HG03280 (cell line): ENCODE data around the gene PACRG.

Source experiments
- ATAC-seq: cut with Tn5 transposase; IDR thresholded peaks from one replicate; pipeline ENCODE4 v1.9.1; 2021; ENCODE audit warnings: mild to moderate bottlenecking, moderate library complexity; ENCODE audit not compliant: unreplicated experiment

The PACRG gene

GRCh38 chr6:162862462-162862861 is 134.7 kb downstream of the PACRG start:
- no peak for ATAC-seq

GRCh38 chr6:162862941-162863340 is 135.2 kb downstream of the PACRG start:
- no peak for ATAC-seq

- no peak for ATAC-seq
Measured at GRCh38 chr6:162863821-162864220, 136.0 kb downstream of the PACRG start.

GRCh38 chr6:162864911-162865310 is 137.1 kb downstream of the PACRG start:
- no peak for ATAC-seq

- no peak for ATAC-seq
Measured at GRCh38 chr6:162866656-162867055, 138.9 kb downstream of the PACRG start.

- no peak for ATAC-seq
Measured at GRCh38 chr6:162868397-162868796, 140.6 kb downstream of the PACRG start.

GRCh38 chr6:162871966-162872365 is 144.2 kb downstream of the PACRG start:
- ATAC-seq, result no peak

- no peak for ATAC-seq
Measured at GRCh38 chr6:162873537-162873936, 145.8 kb downstream of the PACRG start.

GRCh38 chr6:162875070-162875469 is 147.3 kb downstream of the PACRG start:
- ATAC-seq, result no peak

GRCh38 chr6:162882801-162883481 is 155.2 kb downstream of the PACRG start:
- no peak for ATAC-seq

- no peak for ATAC-seq
Measured at GRCh38 chr6:162887981-162888689, 160.4 kb downstream of the PACRG start.

- no peak for ATAC-seq
Measured at GRCh38 chr6:162889303-162889702, 161.5 kb downstream of the PACRG start.

- no peak for ATAC-seq
Measured at GRCh38 chr6:162898011-162898410, 170.2 kb downstream of the PACRG start.

GRCh38 chr6:162899148-162899547 is 171.4 kb downstream of the PACRG start:
- ATAC-seq, result no peak

- no peak for ATAC-seq
Measured at GRCh38 chr6:162900503-162900902, 172.7 kb downstream of the PACRG start.

GRCh38 chr6:162904069-162904663 is 176.4 kb downstream of the PACRG start:
- ATAC-seq, result no peak

- ATAC-seq, result no peak
Measured at GRCh38 chr6:162906479-162906878, 178.7 kb downstream of the PACRG start.

GRCh38 chr6:162907876-162908481 is 180.2 kb downstream of the PACRG start:
- ATAC-seq, result no peak

- ATAC-seq, result no peak
Measured at GRCh38 chr6:162913206-162913605, 185.4 kb downstream of the PACRG start.

GRCh38 chr6:162917506-162917905 is 189.7 kb downstream of the PACRG start:
- no peak for ATAC-seq

GRCh38 chr6:162921062-162921461 is 193.3 kb downstream of the PACRG start:
- no peak for ATAC-seq
